PC-3 (cell line): Measurements from ENCODE around the gene HCFC1R1. TPM values are rescaled to one million over a fixed set of nuclear protein-coding genes. Genes with fewer than 3 reads are reported as not detected.
A peak's percentile ranks its signal among the peaks of the same experiment; 100 is the strongest.

Experiments
- ATAC-seq: fragments of 200-7000 bp; cut with Tn5 transposase; 2 replicates; pipeline ENCODE4 v1.9.1; 2020; ENCODE audit warnings: mild to moderate bottlenecking, moderate library complexity
- BruUV-seq: library from RNA; stranded (reverse); fragments of 400-500 nt; replicated peaks from 2 replicates; lab custom pipeline; 2021; lab: Mats Ljungman, UMichigan
- CTCF ChIA-PET: fragments of 300-600 bp; sonication (Branson Sonifier 250); formaldehyde crosslinking; loops from one replicate; lab custom pipeline; 2022; ENCODE audit warnings: antibody characterized with exemption; lab: Charles Lee
- POLR2A ChIA-PET: fragments of 300-600 bp; sonication (Branson Sonifier 250); formaldehyde crosslinking; loops from one replicate; lab custom pipeline; 2022; ENCODE audit warnings: antibody characterized with exemption; ENCODE audit not compliant: unreplicated experiment; lab: Charles Lee
- DNase-seq: peaks from one replicate; pipeline ENCODE4 v3.0.0-alpha.2; 2015
- H2AFZ ChIP-seq: fragments of 300-600 bp; sonication (generic); 2 replicates; pipeline ENCODE4 v1.6.0; 2016; ENCODE audit warnings: antibody characterized with exemption, low read length
- H3F3A ChIP-seq: fragments of 300-600 bp; sonication (generic); one replicate; pipeline ENCODE4 v1.6.0; 2017; ENCODE audit warnings: antibody characterized with exemption, low read length, control low read depth, mild to moderate bottlenecking; ENCODE audit not compliant: unreplicated experiment
- H3K27ac ChIP-seq: fragments of 300-600 bp; sonication (generic); 2 replicates; pipeline ENCODE4 v1.5.1; 2016; ENCODE audit warnings: mild to moderate bottlenecking, low read length
- H3K27me3 ChIP-seq: fragments of 300-600 bp; sonication (generic); 2 replicates; pipeline ENCODE4 v1.6.1; 2016; ENCODE audit warnings: low read length, mixed read lengths
- H3K36me3 ChIP-seq: fragments of 300-600 bp; sonication (generic); 2 replicates; pipeline ENCODE4 v1.6.1; 2016; ENCODE audit warnings: low read depth, mixed run types, low read length, mixed read lengths
- H3K4me1 ChIP-seq: fragments of 300-600 bp; sonication (generic); 2 replicates; pipeline ENCODE4 v1.5.1; 2016; ENCODE audit warnings: low read length; ENCODE audit not compliant: insufficient read depth
- H3K4me2 ChIP-seq: fragments of 300-600 bp; sonication (generic); 2 replicates; pipeline ENCODE4 v1.6.0; 2016; ENCODE audit warnings: low read length
- H3K4me3 ChIP-seq: fragments of 300-600 bp; sonication (generic); 2 replicates; pipeline ENCODE4 v1.5.1; 2016; ENCODE audit warnings: mild to moderate bottlenecking, low read length, mixed read lengths
- H3K79me2 ChIP-seq: fragments of 300-600 bp; sonication (generic); 2 replicates; pipeline ENCODE4 v1.6.1; 2017; ENCODE audit warnings: low read length, mixed read lengths
- H3K9ac ChIP-seq: fragments of 300-600 bp; sonication (generic); 2 replicates; pipeline ENCODE4 v1.6.0; 2016; ENCODE audit warnings: mild to moderate bottlenecking, low read length
- H3K9me2 ChIP-seq: fragments of 300-600 bp; sonication (generic); replicated peaks from 2 replicates; pipeline ENCODE4 v1.6.1; 2016; ENCODE audit warnings: mixed run types, low read length, mixed read lengths
- H3K9me3 ChIP-seq: fragments of 300-600 bp; sonication (generic); 2 replicates; pipeline ENCODE4 v1.6.1; 2016; ENCODE audit warnings: low read length, mixed read lengths
- H4K20me1 ChIP-seq: fragments of 300-600 bp; sonication (generic); 2 replicates; pipeline ENCODE4 v1.6.1; 2016; ENCODE audit warnings: low read length, mixed read lengths
- CTCF ChIP-seq: fragments of 300-600 bp; sonication (generic); conservative IDR thresholded peaks from 2 replicates; pipeline ENCODE4 v1.5.1; 2017; ENCODE audit warnings: antibody characterized with exemption, low read depth, mild to moderate bottlenecking, low read length
- EZH2 ChIP-seq: fragments of 300-600 bp; sonication (generic); IDR thresholded peaks from one replicate; pipeline ENCODE4 v1.6.1; 2017; ENCODE audit warnings: antibody characterized with exemption, mild to moderate bottlenecking, low read length; ENCODE audit not compliant: unreplicated experiment
- EZH2phosphoT487 ChIP-seq: fragments of 300-600 bp; sonication (generic); IDR thresholded peaks from 2 replicates; pipeline ENCODE4 v1.6.1; 2018; ENCODE audit warnings: mild to moderate bottlenecking, antibody characterized with exemption, low read length, borderline replicate concordance
- intact Hi-C: fragments of 100-400 bp; cut with micrococcal nuclease; formaldehyde crosslinking; loops from 2 replicates; pipeline ENCODE4 v1.9.0; 2023
- total RNA-seq: library from RNA; depleted of rRNA; stranded (reverse); fragments of >200 nt; gene quantifications from 2 replicates; pipeline ENCODE4 v1.2.3, GENCODE V29; 2014

Gene HCFC1R1
- total RNA-seq, 1 experiment from 2014 or later, result 56.4 TPM

GRCh38 chr16:3009568-3010390, 14.0 kb downstream of the HCFC1R1 start:
- Histone ChIP-seq H3K79me2 (0 out of 2 replicates have a peak, but pooled peaks cover 3% of the 10 kb centered on the region), H4K20me1 (no peaks in the 10 kb centered on the region), H3K9me3 (no peaks in the 10 kb centered on the region), H3K9me2 (no peaks in the 10 kb centered on the region), H3K4me3 (peak overlapping the region; percentile 53; the same call in 1 of the 2 replicates), H3K9ac (no peak overlapping the region), H3K36me3 (no peaks in the 10 kb centered on the region), H3K27ac (peak overlapping the region; percentile 75), H3K4me2 (peak overlapping the region; percentile 74), H3F3A (no peaks in the 10 kb centered on the region), H3K27me3 (no peaks in the 10 kb centered on the region), H2AFZ (peak overlapping the region; percentile 65), H3K4me1 (peaks cover 37% of the 10 kb centered on the region)
- ATAC-seq (peak; percentile 77), DNase-seq (peak; percentile 88)
- BruUV-seq, result TSS peak; percentile 40
- intact Hi-C loops, result no loop called here
- ChIA-PET POLR2A (interaction anchor here (0.6 to 2.4 kb wide), 4 partner anchors 11 to 153 kb away, joined by 3 to 18 read pairs (median 3); partner anchors contain the start of gene TNFRSF12A), CTCF (interaction anchor here (1.4 kb wide), 1 partner anchor 13 kb away, joined by 6 read pairs; no protein-coding TSS in a partner anchor)
- no peak for TF ChIP-seq EZH2phosphoT487

DNA sequence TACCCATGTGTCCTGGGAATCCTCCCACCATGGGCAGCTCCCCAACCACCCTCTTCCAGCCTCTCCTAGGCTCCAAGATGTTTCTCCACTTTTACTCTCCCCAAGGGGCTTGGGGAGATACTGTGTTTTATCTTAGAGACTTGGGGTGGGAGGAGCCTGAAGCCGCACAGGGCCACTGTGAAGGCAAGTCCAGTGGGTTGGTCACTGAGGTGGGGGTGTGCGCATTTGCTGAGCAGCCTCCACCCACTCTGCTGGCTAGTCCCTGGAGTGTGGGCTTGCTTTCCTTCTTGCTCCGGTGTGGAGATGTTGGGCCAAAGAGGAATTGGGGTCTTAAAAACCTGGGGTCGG, 15.1 kb downstream of the HCFC1R1 start:
- TF ChIP-seq EZH2, result no peak
- no peak for TF ChIP-seq EZH2phosphoT487
- no peak for TF ChIP-seq CTCF
- no peak overlapping the region for H3K4me2 ChIP-seq
- intact Hi-C loops, result no loop called here
- no peak overlapping the region for H3K9ac ChIP-seq
- BruUV-seq, result no TSS peak
- H3K9me2 ChIP-seq, result no peaks in the 10 kb centered on the region
- peaks cover 35% of the 10 kb centered on the region for H3K4me1 ChIP-seq
- ChIA-PET POLR2A (interaction anchor here (2.4 kb wide), 1 partner anchor 12 kb away, joined by 18 read pairs; the partner anchor contains the start of gene TNFRSF12A), CTCF (no interaction called here)
- H3K79me2 ChIP-seq, result 0 out of 2 replicates have a peak, but pooled peaks cover 3% of the 10 kb centered on the region
- H3K27ac ChIP-seq, result peak overlapping the region; percentile 75
- no peaks in the 10 kb centered on the region for H3F3A ChIP-seq
- no peak overlapping the region for H2AFZ ChIP-seq
- H3K9me3 ChIP-seq, result no peaks in the 10 kb centered on the region
- H4K20me1 ChIP-seq, result no peaks in the 10 kb centered on the region
- H3K27me3 ChIP-seq, result no peaks in the 10 kb centered on the region
- H3K36me3 ChIP-seq, result no peaks in the 10 kb centered on the region
- no peak for DNase-seq
- H3K4me3 ChIP-seq, result no peak overlapping the region
- ATAC-seq, result no peak

GRCh38 chr16:3007957-3008689, 15.6 kb downstream of the HCFC1R1 start:
- no peaks in the 10 kb centered on the region for H4K20me1 ChIP-seq
- H3K9me3 ChIP-seq, result no peaks in the 10 kb centered on the region
- ChIA-PET POLR2A (no interaction called here), CTCF (no interaction called here)
- DNase-seq, result no peak
- no peak overlapping the region for H3K27ac ChIP-seq
- no peak overlapping the region for H3K4me3 ChIP-seq
- H2AFZ ChIP-seq, result no peak overlapping the region
- H3K27me3 ChIP-seq, result no peaks in the 10 kb centered on the region
- H3K79me2 ChIP-seq, result 0 out of 2 replicates have a peak, but pooled peaks cover 3% of the 10 kb centered on the region
- no TSS peak for BruUV-seq
- H3F3A ChIP-seq, result no peaks in the 10 kb centered on the region
- TF ChIP-seq CTCF (no peak), EZH2phosphoT487 (no peak), EZH2 (no peak)
- no peak overlapping the region for H3K4me2 ChIP-seq
- peaks cover 30% of the 10 kb centered on the region for H3K4me1 ChIP-seq
- intact Hi-C loops, result no loop called here
- H3K9ac ChIP-seq, result no peak overlapping the region
- ATAC-seq, result no peak
- H3K36me3 ChIP-seq, result no peaks in the 10 kb centered on the region
- no peaks in the 10 kb centered on the region for H3K9me2 ChIP-seq
